WTC11 (cell line): Measurements from ENCODE around the gene FUCA1.

ENCODE experiments used
- CTCF ChIP-seq: fragments of 200-600 bp; IDR thresholded peaks from 2 replicates; pipeline ENCODE4 v1.8.0; 2022; ENCODE audit warnings: antibody characterized with exemption
- PREB ChIP-seq: sonication (generic); formaldehyde crosslinking; IDR thresholded peaks from 2 replicates; pipeline ENCODE4 v1.8.1; 2022; ENCODE audit warnings: mild to moderate bottlenecking, missing genetic modification reagents, moderate library complexity, borderline replicate concordance
- RELA ChIP-seq: sonication (generic); formaldehyde crosslinking; IDR thresholded peaks from 2 replicates; pipeline ENCODE4 v1.8.1; 2022; ENCODE audit warnings: missing genetic modification reagents, mild to moderate bottlenecking, borderline replicate concordance
- TCF7 ChIP-seq: sonication (generic); formaldehyde crosslinking; IDR thresholded peaks from 2 replicates; pipeline ENCODE4 v1.8.0; 2022; ENCODE audit warnings: mild to moderate bottlenecking, low read depth, missing genetic modification reagents, moderate library complexity
- ZNF121 ChIP-seq: sonication (generic); formaldehyde crosslinking; IDR thresholded peaks from 2 replicates; pipeline ENCODE4 v1.8.0; 2023; ENCODE audit warnings: missing genetic modification reagents

DNA sequence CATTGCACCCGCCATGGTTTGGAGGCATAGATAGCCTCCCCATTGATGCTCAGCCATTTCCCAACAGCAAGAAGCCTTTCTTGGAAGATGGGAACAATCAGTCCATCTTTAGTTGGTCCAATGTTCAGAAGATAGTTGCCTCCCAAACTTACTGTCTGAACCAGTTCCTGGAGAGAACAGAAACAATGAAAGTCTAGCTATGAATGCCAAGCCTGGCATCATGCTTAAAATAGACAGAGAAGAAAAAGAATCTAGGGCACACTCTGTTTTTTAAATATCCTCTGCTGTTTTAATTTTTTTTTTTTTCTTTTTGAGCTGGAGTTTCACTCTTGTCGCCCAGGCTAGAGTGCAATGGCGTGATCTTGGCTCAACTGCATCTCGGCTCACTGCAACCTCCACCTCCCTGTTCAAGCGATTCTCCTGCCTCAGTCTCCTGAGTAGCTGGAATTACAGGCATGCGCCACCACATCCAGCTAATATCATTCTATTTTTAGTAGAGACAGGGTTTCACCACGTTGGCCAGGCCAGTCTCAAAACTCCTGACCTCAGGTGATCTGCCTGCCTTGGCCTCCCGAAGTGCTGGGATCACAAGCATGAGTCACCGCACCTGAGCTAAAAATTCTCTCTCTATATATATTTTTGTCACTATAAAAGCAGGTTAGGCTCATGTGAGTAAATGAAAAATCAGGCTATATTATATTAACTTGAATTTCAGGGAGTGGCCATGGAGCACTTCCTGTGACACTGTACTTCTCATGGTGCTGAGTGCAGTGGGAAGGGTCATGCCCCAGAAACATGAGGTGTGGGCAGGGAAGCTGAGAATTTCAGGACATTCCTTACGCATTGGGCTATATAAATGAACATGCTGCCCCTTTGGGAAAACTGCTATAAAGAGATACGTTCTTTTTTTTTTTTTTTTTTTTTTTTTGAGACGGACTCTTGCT is 19.1 kb downstream of the FUCA1 start:
- TF ChIP-seq TCF7 (CRISPR knock-in tag) (no peak), CTCF (no peak), PREB (no peak), RELA (no peak), ZNF121 (no peak)
